ENCODE measurements around the gene FBXO7. TPM values are rescaled to one million over a fixed set of nuclear protein-coding genes. Genes with fewer than 3 reads are reported as not detected.

FBXO7 gene
- total and polyA plus RNA-seq, 9 of the 15 experiments (the other 6 are each of a cell fraction or from before 2014, with no cell fraction given) = 34.0 to 162 (median 85.2) TPM

DNA sequence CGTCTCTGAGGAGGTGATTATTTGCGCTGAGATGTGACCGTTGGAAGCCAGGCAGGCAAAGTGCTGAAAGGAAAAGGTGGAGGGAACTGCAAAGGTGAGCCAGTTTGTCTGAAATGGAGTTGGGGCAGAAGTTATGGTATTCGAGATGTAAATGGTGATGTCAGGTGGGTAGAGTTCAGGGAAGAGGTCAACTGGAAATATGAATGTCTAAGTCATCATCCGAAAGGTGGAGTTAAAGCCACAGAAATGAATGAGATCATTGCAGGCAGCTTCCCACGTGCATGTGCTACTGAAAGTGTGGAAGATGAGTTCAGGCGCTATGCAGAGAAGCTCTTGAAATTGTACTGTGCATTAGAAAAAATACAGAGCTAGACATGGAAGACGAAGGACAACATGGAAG is 8.1 kb upstream of the FBXO7 start:
- Histone ChIP-seq H3K9me1 (ENCODE audit: control insufficient read depth, insufficient read depth, low read length) (no peaks in the 10 kb centered on the region), H3K79me2 (ENCODE audit: control insufficient read depth, insufficient read depth, low read length) (no peaks in the 10 kb centered on the region), H3K27me3 (ENCODE audit: control insufficient read depth in 2 of 2, insufficient read depth in 2 of 2, low read length in 2 of 2) (peaks cover 5 to 15% of the 10 kb centered on the region in 2 experiments; a peak in 4 of 5 replicates), H4K20me1 (replicated peaks; ENCODE audit: control insufficient read depth, insufficient read depth, low read length) (no peaks in the 10 kb centered on the region), H3K36me3 (ENCODE audit: control insufficient read depth, insufficient read depth, low read length) (no peaks in the 10 kb centered on the region), H3K27ac (ENCODE audit: extremely low read depth, low read depth, low read length) (no peak overlapping the region), H3K9me3 (replicated peaks; ENCODE audit: control insufficient read depth, insufficient read depth, low read depth, low read length) (no peaks in the 10 kb centered on the region), H3K9ac (ENCODE audit: insufficient read depth in 1 of 2, low read depth in 2 of 2, low read length in 2 of 2) (no peak overlapping the region), H2AFZ (ENCODE audit: low read depth, low read length) (no peak overlapping the region), H3K4me3 (no peak overlapping the region), H3K4me2 (ENCODE audit: insufficient read depth, low read length) (no peak overlapping the region), H3K4me1 (replicated peaks in 1 of 2; ENCODE audit: control insufficient read depth in 2 of 2, insufficient read depth in 2 of 2, low read length in 2 of 2) (no peaks in the 10 kb centered on the region; a peak in 2 of 5 replicates)
- WGBS (ENCODE audit: insufficient coverage, low coverage, missing lambda C conversion rate) = 10% methylated on average over 8 of the region's 8 CpGs
- no TSS peak for BruUV-seq (replicated peaks)
- ChIA-PET CTCF (ENCODE audit: low intra/inter-chr PET ratio) (no interaction called here), POLR2A (no interaction called here)
- DNase-seq (ENCODE audit: extremely low read depth in 1 of 4, low spot score in 3 of 4) (no peak), ATAC-seq (no peak), FAIRE-seq (no peak)
- in situ Hi-C loops (cut with MboI) = no loop called here
- intact Hi-C loops (cut with micrococcal nuclease) = no loop called here
- TF ChIP-seq CHD4 (IDR thresholded peaks at IDR 0.05; ENCODE audit: insufficient read depth, insufficient replicate concordance, low read depth, low read length, poor library complexity, severe bottlenecking) (no peak), CEBPZ (IDR thresholded peaks at IDR 0.05; ENCODE audit: borderline replicate concordance, low read depth, low read length) (no peak), ZNF644 (tag; IDR thresholded peaks at IDR 0.05; ENCODE audit: low read depth) (no peak), RBM14 (IDR thresholded peaks at IDR 0.05; ENCODE audit: borderline replicate concordance, insufficient read depth, low read depth, low read length) (no peak), E4F1 (CRISPR knock-in tag; IDR thresholded peaks at IDR 0.05; ENCODE audit: borderline replicate concordance) (no peak), NCOA4 (IDR thresholded peaks at IDR 0.05; ENCODE audit: partially characterized antibody) (no peak), BRF2 (IDR thresholded peaks at IDR 0.05; ENCODE audit: borderline replicate concordance, insufficient read depth, insufficient read length) (no peak), ZNF444 (CRISPR knock-in tag; IDR thresholded peaks at IDR 0.05) (no peak), FIP1L1 (IDR thresholded peaks at IDR 0.05; ENCODE audit: low read depth, low read length, poor library complexity, severe bottlenecking) (no peak)
- TF ChIP-seq, protein P1, sequence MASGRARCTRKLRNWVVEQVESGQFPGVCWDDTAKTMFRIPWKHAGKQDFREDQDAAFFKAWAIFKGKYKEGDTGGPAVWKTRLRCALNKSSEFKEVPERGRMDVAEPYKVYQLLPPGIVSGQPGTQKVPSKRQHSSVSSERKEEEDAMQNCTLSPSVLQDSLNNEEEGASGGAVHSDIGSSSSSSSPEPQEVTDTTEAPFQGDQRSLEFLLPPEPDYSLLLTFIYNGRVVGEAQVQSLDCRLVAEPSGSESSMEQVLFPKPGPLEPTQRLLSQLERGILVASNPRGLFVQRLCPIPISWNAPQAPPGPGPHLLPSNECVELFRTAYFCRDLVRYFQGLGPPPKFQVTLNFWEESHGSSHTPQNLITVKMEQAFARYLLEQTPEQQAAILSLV (tag; IDR thresholded peaks at IDR 0.05) = no peak
- TF ChIP-seq, protein P2, sequence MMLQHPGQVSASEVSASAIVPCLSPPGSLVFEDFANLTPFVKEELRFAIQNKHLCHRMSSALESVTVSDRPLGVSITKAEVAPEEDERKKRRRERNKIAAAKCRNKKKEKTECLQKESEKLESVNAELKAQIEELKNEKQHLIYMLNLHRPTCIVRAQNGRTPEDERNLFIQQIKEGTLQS (IDR thresholded peaks at IDR 0.05) = peak; percentile 50; the same call in 1 of the 2 replicates
- TF ChIP-seq, protein P2 (CRISPR knock-in tag; conservative IDR thresholded peaks at IDR 0.05) = no peak
